GM23338 (cell line): ENCODE results near the gene IFITM1. TPM values are rescaled to one million over a fixed set of nuclear protein-coding genes. Genes with fewer than 3 reads are reported as not detected.

Experiments used
- ATAC-seq: fragments of 200-7000 bp; cut with Tn5 transposase; 3 replicates; pipeline ENCODE4 v1.9.1; 2020
- DNase-seq: peaks from one replicate; pipeline ENCODE4 v3.0.0-alpha.2; 2015; ENCODE audit warnings: low spot score
- H2AFZ ChIP-seq: fragments of 200-600 bp; sonication (generic); 2 replicates; pipeline ENCODE4 v1.8.0; 2016; ENCODE audit warnings: antibody characterized with exemption, mild to moderate bottlenecking, moderate library complexity
- H3F3A ChIP-seq: fragments of 200-600 bp; sonication (generic); replicated peaks from 2 replicates; pipeline ENCODE4 v1.8.0; 2017; ENCODE audit warnings: antibody characterized with exemption, mixed run types, low read depth
- H3K27ac ChIP-seq: fragments of 200-600 bp; sonication (generic); 2 replicates; pipeline ENCODE4 v1.6.1; 2016; ENCODE audit warnings: low read depth
- H3K27me3 ChIP-seq: fragments of 200-600 bp; sonication (generic); 2 replicates; pipeline ENCODE4 v1.8.0; 2016; ENCODE audit warnings: mild to moderate bottlenecking, mixed run types, moderate library complexity; ENCODE audit not compliant: insufficient read depth
- H3K36me3 ChIP-seq: fragments of 200-600 bp; sonication (generic); 2 replicates; pipeline ENCODE4 v1.8.0; 2016; ENCODE audit warnings: mild to moderate bottlenecking; ENCODE audit not compliant: insufficient read depth
- H3K4me1 ChIP-seq: fragments of 200-600 bp; sonication (generic); 2 replicates; pipeline ENCODE4 v1.8.0; 2016; ENCODE audit warnings: mild to moderate bottlenecking, moderate library complexity; ENCODE audit not compliant: insufficient read depth
- H3K4me2 ChIP-seq: fragments of 200-600 bp; sonication (generic); 2 replicates; pipeline ENCODE4 v1.7.1; 2017; ENCODE audit warnings: mixed run types
- H3K4me3 ChIP-seq: fragments of 200-600 bp; sonication (generic); 2 replicates; pipeline ENCODE4 v1.6.1; 2016; ENCODE audit warnings: mixed run types
- H3K79me2 ChIP-seq: fragments of 200-600 bp; sonication (generic); replicated peaks from 2 replicates; pipeline ENCODE4 v1.8.0; 2017; ENCODE audit warnings: mild to moderate bottlenecking; ENCODE audit not compliant: insufficient read depth
- H3K9me2 ChIP-seq: fragments of 200-600 bp; sonication (generic); 2 replicates; pipeline ENCODE4 v1.8.0; 2017; ENCODE audit not compliant: insufficient read depth
- H4K20me1 ChIP-seq: fragments of 200-600 bp; sonication (generic); replicated peaks from 2 replicates; pipeline ENCODE4 v1.8.0; 2017; ENCODE audit warnings: mild to moderate bottlenecking; ENCODE audit not compliant: insufficient read depth
- H3K27ac Mint-ChIP-seq: 2 replicates; pipeline ENCODE4 v1.8.0; 2020; ENCODE audit warnings: inconsistent platforms, mild to moderate bottlenecking, moderate library complexity, mixed read lengths
- H3K27me3 Mint-ChIP-seq: 3 replicates; pipeline ENCODE4 v1.8.0; 2022; ENCODE audit warnings: low read depth, mild to moderate bottlenecking, moderate library complexity, mixed read lengths, inconsistent platforms; ENCODE audit not compliant: insufficient read depth, poor library complexity
- H3K36me3 Mint-ChIP-seq: 3 replicates; pipeline ENCODE4 v1.8.0; 2021; ENCODE audit warnings: low read depth, mild to moderate bottlenecking, inconsistent platforms, moderate library complexity, mixed read lengths
- H3K4me1 Mint-ChIP-seq: 3 replicates; pipeline ENCODE4 v1.8.0; 2020; ENCODE audit warnings: mild to moderate bottlenecking, inconsistent platforms, mixed read lengths
- H3K4me3 Mint-ChIP-seq: 3 replicates; pipeline ENCODE4 v1.8.0; 2021; ENCODE audit warnings: moderate library complexity, mild to moderate bottlenecking, inconsistent platforms, mixed read lengths
- H3K9me3 Mint-ChIP-seq: 3 replicates; pipeline ENCODE4 v1.8.0; 2020; ENCODE audit warnings: moderate library complexity, mild to moderate bottlenecking, inconsistent platforms, mixed read lengths
- CREB1 ChIP-seq: fragments of 250-450 bp; sonication (Bioruptor Pico); IDR thresholded peaks from 2 replicates; pipeline ENCODE4 v1.5.0; 2020; ENCODE audit warnings: low read depth, mild to moderate bottlenecking, moderate library complexity
- ETS1 ChIP-seq: IDR thresholded peaks from 2 replicates; pipeline ENCODE4 v1.6.1; 2016; ENCODE audit warnings: antibody characterized with exemption
- EZH2 ChIP-seq: fragments of 200-600 bp; sonication (generic); IDR thresholded peaks from one replicate; pipeline ENCODE4 v1.8.0; 2017; ENCODE audit warnings: antibody characterized with exemption, mild to moderate bottlenecking, low read depth; ENCODE audit not compliant: unreplicated experiment
- EZH2phosphoT487 ChIP-seq: fragments of 200-600 bp; sonication (generic); IDR thresholded peaks from one replicate; pipeline ENCODE4 v1.8.1; 2018; ENCODE audit warnings: antibody characterized with exemption; ENCODE audit not compliant: unreplicated experiment
- JUNB ChIP-seq: IDR thresholded peaks from one replicate; pipeline ENCODE4 v1.6.1; 2016; ENCODE audit warnings: antibody characterized with exemption; ENCODE audit not compliant: unreplicated experiment
- NANOG ChIP-seq: IDR thresholded peaks from 2 replicates; pipeline ENCODE4 v1.6.1; 2016; ENCODE audit warnings: antibody characterized with exemption, borderline replicate concordance
- POLR2AphosphoS5 ChIP-seq: IDR thresholded peaks from 2 replicates; pipeline ENCODE4 v1.6.1; 2016; ENCODE audit warnings: antibody characterized with exemption, low read depth
- STAT1 ChIP-seq: IDR thresholded peaks from one replicate; pipeline ENCODE4 v1.6.1; 2016; ENCODE audit warnings: antibody characterized with exemption; ENCODE audit not compliant: unreplicated experiment
- ZNF114 ChIP-seq: fragments of 250-450 bp; sonication (Bioruptor Pico); IDR thresholded peaks from 2 replicates; pipeline ENCODE4 v1.5.0; 2020; ENCODE audit warnings: mild to moderate bottlenecking, moderate library complexity
- ZNF331 ChIP-seq: fragments of 250-450 bp; sonication (Bioruptor Pico); IDR thresholded peaks from 2 replicates; pipeline ENCODE4 v1.5.0; 2020; ENCODE audit warnings: low read depth, mild to moderate bottlenecking, moderate library complexity
- polyA plus RNA-seq: library from polyadenylated mRNA; unstranded; fragments of >200 nt; fragmentation: Nextera tagmentation; extraction: Ambion mirVana; gene quantifications from 2 replicates; pipeline ENCODE4 v1.2.1, GENCODE V29; 2016
- total RNA-seq: library from RNA; depleted of rRNA; stranded (reverse); fragments of >200 nt; shearing (Covaris generic); gene quantifications from 2 replicates; pipeline ENCODE4 v1.2.3, GENCODE V29; 2014
- TF ChIP-seq, protein P1 (sequence below): fragments of 250-450 bp; sonication (Bioruptor Pico); IDR thresholded peaks from 2 replicates; pipeline ENCODE4 v1.5.0; 2020; ENCODE audit warnings: mild to moderate bottlenecking, moderate library complexity
- TF ChIP-seq, protein P2 (sequence below): IDR thresholded peaks from one replicate; pipeline ENCODE4 v1.6.1; 2018; ENCODE audit warnings: antibody characterized with exemption; ENCODE audit not compliant: unreplicated experiment
- TF ChIP-seq, protein P3 (sequence below), 2 experiments: fragments of 200-600 bp in 1 of 2; sonication (generic) in 1 of 2; conservative IDR thresholded peaks; 2 replicates each; pipeline versions ENCODE4 v1.5.1 to v1.6.1; 2016 to 2017; ENCODE audit warnings: antibody characterized with exemption in 2 of 2, low read depth in 2 of 2, mild to moderate bottlenecking in 2 of 2, moderate library complexity in 1 of 2

Gene IFITM1
- total and polyA plus RNA-seq, 2 experiments from 2014 or later, result 396 to 1,194 TPM

GRCh38 chr11:289712-290620 is 23.9 kb upstream of the IFITM1 start:
- peak overlapping the region; percentile 71 for H3K4me3 Mint-ChIP-seq
- H3K4me3 ChIP-seq, result peak overlapping the region; percentile 44; the same call in 1 of the 2 replicates
- no peak for ATAC-seq

More at GRCh38 chr11:289712-290620, 23.9 kb upstream of the IFITM1 start:
- Mint-ChIP-seq H3K9me3 (peaks cover 2% of the 10 kb centered on the region; the same call in 1 of the 3 replicates), H3K4me1 (peaks cover 26% of the 10 kb centered on the region), H3K27me3 (peaks cover 24% of the 10 kb centered on the region), H3K36me3 (peaks cover 11% of the 10 kb centered on the region; the same call in 2 of the 3 replicates), H3K27ac (no peak overlapping the region)
- no peak for TF ChIP-seq JUNB
- no peak for TF ChIP-seq EZH2phosphoT487
- TF ChIP-seq EZH2, result no peak
- TF ChIP-seq STAT1, result no peak
- TF ChIP-seq, protein P1, sequence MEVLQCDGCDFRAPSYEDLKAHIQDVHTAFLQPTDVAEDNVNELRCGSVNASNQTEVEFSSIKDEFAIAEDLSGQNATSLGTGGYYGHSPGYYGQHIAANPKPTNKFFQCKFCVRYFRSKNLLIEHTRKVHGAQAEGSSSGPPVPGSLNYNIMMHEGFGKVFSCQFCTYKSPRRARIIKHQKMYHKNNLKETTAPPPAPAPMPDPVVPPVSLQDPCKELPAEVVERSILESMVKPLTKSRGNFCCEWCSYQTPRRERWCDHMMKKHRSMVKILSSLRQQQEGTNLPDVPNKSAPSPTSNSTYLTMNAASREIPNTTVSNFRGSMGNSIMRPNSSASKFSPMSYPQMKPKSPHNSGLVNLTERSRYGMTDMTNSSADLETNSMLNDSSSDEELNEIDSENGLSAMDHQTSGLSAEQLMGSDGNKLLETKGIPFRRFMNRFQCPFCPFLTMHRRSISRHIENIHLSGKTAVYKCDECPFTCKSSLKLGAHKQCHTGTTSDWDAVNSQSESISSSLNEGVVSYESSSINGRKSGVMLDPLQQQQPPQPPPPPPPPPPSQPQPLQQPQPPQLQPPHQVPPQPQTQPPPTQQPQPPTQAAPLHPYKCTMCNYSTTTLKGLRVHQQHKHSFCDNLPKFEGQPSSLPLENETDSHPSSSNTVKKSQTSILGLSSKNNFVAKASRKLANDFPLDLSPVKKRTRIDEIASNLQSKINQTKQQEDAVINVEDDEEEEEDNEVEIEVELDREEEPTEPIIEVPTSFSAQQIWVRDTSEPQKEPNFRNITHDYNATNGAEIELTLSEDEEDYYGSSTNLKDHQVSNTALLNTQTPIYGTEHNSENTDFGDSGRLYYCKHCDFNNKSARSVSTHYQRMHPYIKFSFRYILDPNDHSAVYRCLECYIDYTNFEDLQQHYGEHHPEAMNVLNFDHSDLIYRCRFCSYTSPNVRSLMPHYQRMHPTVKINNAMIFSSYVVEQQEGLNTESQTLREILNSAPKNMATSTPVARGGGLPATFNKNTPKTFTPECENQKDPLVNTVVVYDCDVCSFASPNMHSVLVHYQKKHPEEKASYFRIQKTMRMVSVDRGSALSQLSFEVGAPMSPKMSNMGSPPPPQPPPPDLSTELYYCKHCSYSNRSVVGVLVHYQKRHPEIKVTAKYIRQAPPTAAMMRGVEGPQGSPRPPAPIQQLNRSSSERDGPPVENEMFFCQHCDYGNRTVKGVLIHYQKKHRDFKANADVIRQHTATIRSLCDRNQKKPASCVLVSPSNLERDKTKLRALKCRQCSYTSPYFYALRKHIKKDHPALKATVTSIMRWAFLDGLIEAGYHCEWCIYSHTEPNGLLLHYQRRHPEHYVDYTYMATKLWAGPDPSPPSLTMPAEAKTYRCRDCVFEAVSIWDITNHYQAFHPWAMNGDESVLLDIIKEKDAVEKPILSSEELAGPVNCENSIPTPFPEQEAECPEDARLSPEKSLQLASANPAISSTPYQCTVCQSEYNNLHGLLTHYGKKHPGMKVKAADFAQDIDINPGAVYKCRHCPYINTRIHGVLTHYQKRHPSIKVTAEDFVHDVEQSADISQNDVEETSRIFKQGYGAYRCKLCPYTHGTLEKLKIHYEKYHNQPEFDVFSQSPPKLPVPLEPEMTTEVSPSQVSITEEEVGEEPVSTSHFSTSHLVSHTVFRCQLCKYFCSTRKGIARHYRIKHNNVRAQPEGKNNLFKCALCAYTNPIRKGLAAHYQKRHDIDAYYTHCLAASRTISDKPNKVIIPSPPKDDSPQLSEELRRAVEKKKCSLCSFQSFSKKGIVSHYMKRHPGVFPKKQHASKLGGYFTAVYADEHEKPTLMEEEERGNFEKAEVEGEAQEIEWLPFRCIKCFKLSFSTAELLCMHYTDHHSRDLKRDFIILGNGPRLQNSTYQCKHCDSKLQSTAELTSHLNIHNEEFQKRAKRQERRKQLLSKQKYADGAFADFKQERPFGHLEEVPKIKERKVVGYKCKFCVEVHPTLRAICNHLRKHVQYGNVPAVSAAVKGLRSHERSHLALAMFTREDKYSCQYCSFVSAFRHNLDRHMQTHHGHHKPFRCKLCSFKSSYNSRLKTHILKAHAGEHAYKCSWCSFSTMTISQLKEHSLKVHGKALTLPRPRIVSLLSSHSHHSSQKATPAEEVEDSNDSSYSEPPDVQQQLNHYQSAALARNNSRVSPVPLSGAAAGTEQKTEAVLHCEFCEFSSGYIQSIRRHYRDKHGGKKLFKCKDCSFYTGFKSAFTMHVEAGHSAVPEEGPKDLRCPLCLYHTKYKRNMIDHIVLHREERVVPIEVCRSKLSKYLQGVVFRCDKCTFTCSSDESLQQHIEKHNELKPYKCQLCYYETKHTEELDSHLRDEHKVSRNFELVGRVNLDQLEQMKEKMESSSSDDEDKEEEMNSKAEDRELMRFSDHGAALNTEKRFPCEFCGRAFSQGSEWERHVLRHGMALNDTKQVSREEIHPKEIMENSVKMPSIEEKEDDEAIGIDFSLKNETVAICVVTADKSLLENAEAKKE, result no peak
- TF ChIP-seq POLR2AphosphoS5, result no peak; the same call in 1 of the 2 replicates
- TF ChIP-seq, protein P2, sequence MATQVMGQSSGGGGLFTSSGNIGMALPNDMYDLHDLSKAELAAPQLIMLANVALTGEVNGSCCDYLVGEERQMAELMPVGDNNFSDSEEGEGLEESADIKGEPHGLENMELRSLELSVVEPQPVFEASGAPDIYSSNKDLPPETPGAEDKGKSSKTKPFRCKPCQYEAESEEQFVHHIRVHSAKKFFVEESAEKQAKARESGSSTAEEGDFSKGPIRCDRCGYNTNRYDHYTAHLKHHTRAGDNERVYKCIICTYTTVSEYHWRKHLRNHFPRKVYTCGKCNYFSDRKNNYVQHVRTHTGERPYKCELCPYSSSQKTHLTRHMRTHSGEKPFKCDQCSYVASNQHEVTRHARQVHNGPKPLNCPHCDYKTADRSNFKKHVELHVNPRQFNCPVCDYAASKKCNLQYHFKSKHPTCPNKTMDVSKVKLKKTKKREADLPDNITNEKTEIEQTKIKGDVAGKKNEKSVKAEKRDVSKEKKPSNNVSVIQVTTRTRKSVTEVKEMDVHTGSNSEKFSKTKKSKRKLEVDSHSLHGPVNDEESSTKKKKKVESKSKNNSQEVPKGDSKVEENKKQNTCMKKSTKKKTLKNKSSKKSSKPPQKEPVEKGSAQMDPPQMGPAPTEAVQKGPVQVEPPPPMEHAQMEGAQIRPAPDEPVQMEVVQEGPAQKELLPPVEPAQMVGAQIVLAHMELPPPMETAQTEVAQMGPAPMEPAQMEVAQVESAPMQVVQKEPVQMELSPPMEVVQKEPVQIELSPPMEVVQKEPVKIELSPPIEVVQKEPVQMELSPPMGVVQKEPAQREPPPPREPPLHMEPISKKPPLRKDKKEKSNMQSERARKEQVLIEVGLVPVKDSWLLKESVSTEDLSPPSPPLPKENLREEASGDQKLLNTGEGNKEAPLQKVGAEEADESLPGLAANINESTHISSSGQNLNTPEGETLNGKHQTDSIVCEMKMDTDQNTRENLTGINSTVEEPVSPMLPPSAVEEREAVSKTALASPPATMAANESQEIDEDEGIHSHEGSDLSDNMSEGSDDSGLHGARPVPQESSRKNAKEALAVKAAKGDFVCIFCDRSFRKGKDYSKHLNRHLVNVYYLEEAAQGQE, result no peak
- TF ChIP-seq ZNF331, result no peak
- no peak for TF ChIP-seq CREB1 (CRISPR knock-in tag)
- no peak for TF ChIP-seq ZNF114
- TF ChIP-seq, protein P3, sequence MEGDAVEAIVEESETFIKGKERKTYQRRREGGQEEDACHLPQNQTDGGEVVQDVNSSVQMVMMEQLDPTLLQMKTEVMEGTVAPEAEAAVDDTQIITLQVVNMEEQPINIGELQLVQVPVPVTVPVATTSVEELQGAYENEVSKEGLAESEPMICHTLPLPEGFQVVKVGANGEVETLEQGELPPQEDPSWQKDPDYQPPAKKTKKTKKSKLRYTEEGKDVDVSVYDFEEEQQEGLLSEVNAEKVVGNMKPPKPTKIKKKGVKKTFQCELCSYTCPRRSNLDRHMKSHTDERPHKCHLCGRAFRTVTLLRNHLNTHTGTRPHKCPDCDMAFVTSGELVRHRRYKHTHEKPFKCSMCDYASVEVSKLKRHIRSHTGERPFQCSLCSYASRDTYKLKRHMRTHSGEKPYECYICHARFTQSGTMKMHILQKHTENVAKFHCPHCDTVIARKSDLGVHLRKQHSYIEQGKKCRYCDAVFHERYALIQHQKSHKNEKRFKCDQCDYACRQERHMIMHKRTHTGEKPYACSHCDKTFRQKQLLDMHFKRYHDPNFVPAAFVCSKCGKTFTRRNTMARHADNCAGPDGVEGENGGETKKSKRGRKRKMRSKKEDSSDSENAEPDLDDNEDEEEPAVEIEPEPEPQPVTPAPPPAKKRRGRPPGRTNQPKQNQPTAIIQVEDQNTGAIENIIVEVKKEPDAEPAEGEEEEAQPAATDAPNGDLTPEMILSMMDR (conservative IDR thresholded peaks at IDR 0.05; ENCODE audit: low read depth in 2 of 2), result no peak
- no peak for TF ChIP-seq ETS1
- no peak for TF ChIP-seq NANOG
- no peaks in the 10 kb centered on the region for H3K36me3 ChIP-seq
- H4K20me1 ChIP-seq, result no peaks in the 10 kb centered on the region
- H3K27me3 ChIP-seq, result peaks cover 26% of the 10 kb centered on the region
- H3K27ac ChIP-seq, result no peak overlapping the region
- H3F3A ChIP-seq, result peaks cover 6% of the 10 kb centered on the region; the same call in 1 of the 2 replicates
- no peak overlapping the region for H2AFZ ChIP-seq
- no peaks in the 10 kb centered on the region; the same call in 1 of the 2 replicates for H3K4me1 ChIP-seq
- H3K4me2 ChIP-seq, result peak overlapping the region; percentile 76
- H3K9me2 ChIP-seq, result no peaks in the 10 kb centered on the region
- H3K79me2 ChIP-seq, result no peaks in the 10 kb centered on the region
- no peak for DNase-seq
